Measurements from ENCODE around the gene MYBL2. TPM values are rescaled to one million over a fixed set of nuclear protein-coding genes. Genes with fewer than 3 reads are reported as not detected.

MYBL2 gene
- polyA plus RNA-seq, 1 of the 3 experiments (the other 2 are of a cell fraction) = 9.7 TPM

DNA sequence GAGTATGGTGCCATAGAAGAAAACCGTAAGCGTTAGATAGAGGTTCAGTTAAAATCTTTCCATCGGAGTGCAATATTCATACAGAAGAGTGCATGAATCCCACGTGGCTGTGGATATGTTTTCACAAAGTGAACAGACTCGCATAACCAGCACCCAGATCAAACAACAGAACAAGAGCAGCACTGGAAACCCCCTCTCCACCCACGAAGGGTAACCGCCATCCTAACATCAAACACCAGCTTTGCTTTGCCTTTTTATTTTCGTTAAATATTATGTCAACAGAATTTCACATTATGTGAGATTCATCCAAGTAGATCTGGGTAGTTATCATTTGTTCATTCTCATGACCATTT, 55.2 kb downstream of the MYBL2 start:
- POLR2A ChIA-PET = no interaction called here
- Histone ChIP-seq H3K36me3 (replicated peaks in 1 of 2; ENCODE audit: control insufficient read depth in 1 of 2, insufficient read depth in 2 of 2, low read length in 1 of 2) (no peaks in the 10 kb centered on the region), H3K27ac (ENCODE audit: low read depth in 2 of 2, low read length in 1 of 2) (no peak overlapping the region), H3K4me1 (ENCODE audit: control insufficient read depth in 1 of 2, insufficient read depth in 2 of 2, low read depth in 1 of 2, low read length in 1 of 2) (peaks cover 0 to 15% of the 10 kb centered on the region in 2 experiments; a peak in 1 of 4 replicates), H3K27me3 (ENCODE audit: insufficient read depth) (no peaks in the 10 kb centered on the region), H3K9me2 (no peaks in the 10 kb centered on the region), H3K9me3 (no peaks in the 10 kb centered on the region), H2AFZ (ENCODE audit: low read depth) (no peak overlapping the region), H3K4me3 (ENCODE audit: low read depth in 2 of 2, low read length in 1 of 2) (no peak overlapping the region), H3K4me2 (no peak overlapping the region), H3F3A (replicated peaks; ENCODE audit: insufficient read depth) (no peaks in the 10 kb centered on the region), H3K79me2 (ENCODE audit: insufficient read depth) (no peaks in the 10 kb centered on the region), H3K9ac (no peak overlapping the region), H4K20me1 (ENCODE audit: insufficient read depth) (no peaks in the 10 kb centered on the region)
- DNase-seq = no peak
- CTCF ChIA-PET = interaction anchor here (0.8 to 1.6 kb wide), 3 partner anchors 27 to 468 kb away, joined by 3 to 5 read pairs (median 4); no protein-coding TSS in a partner anchor
- TF ChIP-seq NFIC (IDR thresholded peaks at IDR 0.05; ENCODE audit: borderline replicate concordance) (no peak), EZH2phosphoT487 (IDR thresholded peaks at IDR 0.05; ENCODE audit: borderline replicate concordance, low read depth) (no peak), TCF12 (IDR thresholded peaks at IDR 0.05) (no peak), GABPA (IDR thresholded peaks at IDR 0.05; ENCODE audit: low read depth) (no peak), EP300 (IDR thresholded peaks at IDR 0.05; ENCODE audit: borderline replicate concordance in 1 of 2, low read depth in 1 of 2, low read length in 1 of 2) (no peak), RAD21 (IDR thresholded peaks at IDR 0.05; ENCODE audit: low read length) (no peak), TEAD4 (IDR thresholded peaks at IDR 0.05; ENCODE audit: borderline replicate concordance, insufficient read depth) (no peak), FOXJ3 (CRISPR knock-in tag; IDR thresholded peaks at IDR 0.05) (no peak), JUND (IDR thresholded peaks at IDR 0.05) (no peak), GATA2 (CRISPR knock-in tag; IDR thresholded peaks at IDR 0.05) (no peak), SIN3A (IDR thresholded peaks at IDR 0.05; ENCODE audit: borderline replicate concordance, low read depth, low read length) (no peak)
- TF ChIP-seq, protein P1, sequence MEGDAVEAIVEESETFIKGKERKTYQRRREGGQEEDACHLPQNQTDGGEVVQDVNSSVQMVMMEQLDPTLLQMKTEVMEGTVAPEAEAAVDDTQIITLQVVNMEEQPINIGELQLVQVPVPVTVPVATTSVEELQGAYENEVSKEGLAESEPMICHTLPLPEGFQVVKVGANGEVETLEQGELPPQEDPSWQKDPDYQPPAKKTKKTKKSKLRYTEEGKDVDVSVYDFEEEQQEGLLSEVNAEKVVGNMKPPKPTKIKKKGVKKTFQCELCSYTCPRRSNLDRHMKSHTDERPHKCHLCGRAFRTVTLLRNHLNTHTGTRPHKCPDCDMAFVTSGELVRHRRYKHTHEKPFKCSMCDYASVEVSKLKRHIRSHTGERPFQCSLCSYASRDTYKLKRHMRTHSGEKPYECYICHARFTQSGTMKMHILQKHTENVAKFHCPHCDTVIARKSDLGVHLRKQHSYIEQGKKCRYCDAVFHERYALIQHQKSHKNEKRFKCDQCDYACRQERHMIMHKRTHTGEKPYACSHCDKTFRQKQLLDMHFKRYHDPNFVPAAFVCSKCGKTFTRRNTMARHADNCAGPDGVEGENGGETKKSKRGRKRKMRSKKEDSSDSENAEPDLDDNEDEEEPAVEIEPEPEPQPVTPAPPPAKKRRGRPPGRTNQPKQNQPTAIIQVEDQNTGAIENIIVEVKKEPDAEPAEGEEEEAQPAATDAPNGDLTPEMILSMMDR (IDR thresholded peaks at IDR 0.05) = no peak
- TF ChIP-seq, protein P2, sequence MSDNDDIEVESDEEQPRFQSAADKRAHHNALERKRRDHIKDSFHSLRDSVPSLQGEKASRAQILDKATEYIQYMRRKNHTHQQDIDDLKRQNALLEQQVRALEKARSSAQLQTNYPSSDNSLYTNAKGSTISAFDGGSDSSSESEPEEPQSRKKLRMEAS (IDR thresholded peaks at IDR 0.05; ENCODE audit: low read depth) = no peak
- TF ChIP-seq, protein P3, sequence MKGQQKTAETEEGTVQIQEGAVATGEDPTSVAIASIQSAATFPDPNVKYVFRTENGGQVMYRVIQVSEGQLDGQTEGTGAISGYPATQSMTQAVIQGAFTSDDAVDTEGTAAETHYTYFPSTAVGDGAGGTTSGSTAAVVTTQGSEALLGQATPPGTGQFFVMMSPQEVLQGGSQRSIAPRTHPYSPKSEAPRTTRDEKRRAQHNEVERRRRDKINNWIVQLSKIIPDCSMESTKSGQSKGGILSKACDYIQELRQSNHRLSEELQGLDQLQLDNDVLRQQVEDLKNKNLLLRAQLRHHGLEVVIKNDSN (IDR thresholded peaks at IDR 0.05; ENCODE audit: borderline replicate concordance, low read depth) = no peak
- WGBS (ENCODE audit: low lambda C conversion rate) = 81% methylated on average over 8 of the region's 8 CpGs

GRCh38 chr20:43723186-43723585, 56.3 kb downstream of the MYBL2 start:
- H3K4me2 ChIP-seq = no peak overlapping the region
- H3K79me2 ChIP-seq (ENCODE audit: insufficient read depth) = no peaks in the 10 kb centered on the region
- POLR2A ChIA-PET = interaction anchor here (0.7 kb wide), 1 partner anchor 265 kb away, joined by 4 read pairs; no protein-coding TSS in a partner anchor
- no peaks in the 10 kb centered on the region for H3K9me3 ChIP-seq
- peak; percentile 65; the same call in 1 of the 2 replicates for TF ChIP-seq MXI1 (IDR thresholded peaks at IDR 0.05; ENCODE audit: low read depth, low read length)
- peak; percentile 36; the same call in 1 of the 2 replicates for TF ChIP-seq RCOR1 (IDR thresholded peaks at IDR 0.05; ENCODE audit: low read length)
- TF ChIP-seq FOXJ3 (CRISPR knock-in tag; IDR thresholded peaks at IDR 0.05) = no peak
- WGBS (ENCODE audit: low lambda C conversion rate) = 27% methylated on average over 4 of the region's 4 CpGs
- H2AFZ ChIP-seq (ENCODE audit: low read depth) = no peak overlapping the region
- no peak overlapping the region for H3K9ac ChIP-seq
- no peaks in the 10 kb centered on the region for H4K20me1 ChIP-seq (ENCODE audit: insufficient read depth)
- CTCF ChIA-PET = interaction anchor here (1.4 kb wide), 1 partner anchor 11 kb away, joined by 5 read pairs; no protein-coding TSS in a partner anchor
- H3K27ac ChIP-seq (ENCODE audit: low read depth in 2 of 2, low read length in 1 of 2) = peak overlapping the region in 1 of 2 experiments; percentile 29; a peak in 1 of 4 replicates
- no peaks in the 10 kb centered on the region for H3K36me3 ChIP-seq (replicated peaks in 1 of 2; ENCODE audit: control insufficient read depth in 1 of 2, insufficient read depth in 2 of 2, low read length in 1 of 2)
- H3K4me3 ChIP-seq (ENCODE audit: low read depth in 2 of 2, low read length in 1 of 2) = no peak overlapping the region
- H3K4me1 ChIP-seq (ENCODE audit: control insufficient read depth in 1 of 2, insufficient read depth in 2 of 2, low read depth in 1 of 2, low read length in 1 of 2) = peaks cover 0 to 15% of the 10 kb centered on the region in 2 experiments; a peak in 1 of 4 replicates
- H3K27me3 ChIP-seq (ENCODE audit: insufficient read depth) = no peaks in the 10 kb centered on the region
- no peaks in the 10 kb centered on the region for H3F3A ChIP-seq (replicated peaks; ENCODE audit: insufficient read depth)
- H3K9me2 ChIP-seq = no peaks in the 10 kb centered on the region
- DNase-seq = peak; percentile 57

All from SK-N-SH (cell line).